ENCODE measurements around the gene SKOR2. TPM values are rescaled to one million over a fixed set of nuclear protein-coding genes. Genes with fewer than 3 reads are reported as not detected.
A peak's percentile ranks its signal among the peaks of the same experiment; 100 is the strongest.

Gene SKOR2
- total and polyA plus RNA-seq, 9 of the 15 experiments (the other 6 are each of a cell fraction or from before 2014, with no cell fraction given): not detected

DNA sequence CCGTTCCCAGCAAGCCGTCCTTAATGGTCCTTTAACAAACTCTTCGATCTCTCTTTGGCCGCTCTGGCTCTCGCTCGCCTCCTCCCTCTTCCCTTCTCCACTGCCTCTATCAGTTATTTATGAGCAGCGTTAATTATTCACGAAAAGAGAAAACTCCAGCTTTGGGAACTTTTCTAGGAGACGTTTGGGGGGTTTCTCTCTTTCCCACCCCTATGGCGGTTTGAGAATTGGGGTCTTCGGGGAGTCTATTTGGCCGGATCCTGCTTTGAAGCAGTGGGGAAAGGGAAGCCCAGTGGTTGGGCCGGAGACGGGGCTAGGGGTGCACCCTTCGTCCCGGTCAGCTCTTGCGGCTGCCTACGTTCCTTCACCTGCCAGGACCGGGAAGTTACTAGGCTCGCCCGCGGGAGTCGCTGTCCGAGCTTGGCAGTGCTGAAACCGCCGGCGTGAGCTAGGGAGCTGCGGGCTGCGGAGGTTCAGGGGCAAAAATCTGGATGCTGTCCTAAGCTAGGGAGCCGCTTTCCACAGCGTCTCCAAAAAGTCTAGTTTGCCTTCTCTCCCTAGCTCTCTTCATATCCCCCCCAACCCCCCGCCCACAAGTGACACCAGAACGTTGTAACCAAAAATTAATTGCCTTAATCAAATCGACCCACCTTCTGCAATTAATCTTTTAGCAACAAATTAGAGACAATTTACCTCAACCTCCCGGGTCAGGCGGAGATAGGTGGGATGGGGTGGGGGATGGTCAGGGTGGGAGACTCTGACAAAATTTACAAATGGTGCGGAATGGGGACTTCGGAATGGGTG is 8.9 kb upstream of the SKOR2 start (continued):
- TF ChIP-seq REST (IDR thresholded peaks at IDR 0.05; ENCODE audit: borderline replicate concordance) (peak; percentile 97), REST (CRISPR knock-in tag; IDR thresholded peaks at IDR 0.05; ENCODE audit: low read depth) (peak; percentile 92), CHCHD3 (CRISPR knock-in tag; IDR thresholded peaks at IDR 0.05) (no peak), ZNF232 (CRISPR knock-in tag; IDR thresholded peaks at IDR 0.05) (peak; percentile 59; the same call in 1 of the 2 replicates), ZNF740 (CRISPR knock-in tag; IDR thresholded peaks at IDR 0.05) (no peak), ZNF740 (tag; IDR thresholded peaks at IDR 0.05) (no peak)
